H1 (cell line): Measurements from ENCODE around the gene MUC5B. TPM values are rescaled to one million over a fixed set of nuclear protein-coding genes. Genes with fewer than 3 reads are reported as not detected.

ENCODE experiments used
- CTCF ChIA-PET: fragments of 300-600 bp; sonication (Branson Sonifier 250); formaldehyde crosslinking; loops from one replicate; lab custom pipeline; 2021; ENCODE audit not compliant: partially characterized antibody; lab: Charles Lee
- POLR2A ChIA-PET: fragments of 300-600 bp; sonication (Branson Sonifier 250); formaldehyde crosslinking; loops from one replicate; lab custom pipeline; 2021; ENCODE audit warnings: inconsistent platforms; ENCODE audit not compliant: partially characterized antibody; lab: Charles Lee
- DNase-seq, 2 experiments: peaks; one replicate each; pipeline versions ENCODE4 v3.0.0 to v3.0.0-alpha.2; 2010 to 2022; ENCODE audit warnings: low spot score in 2 of 2, low read depth in 1 of 2, mixed read lengths in 1 of 2
- FAIRE-seq: peaks from 2 replicates; lab custom pipeline; 2011; peaks lifted over from hg19 to GRCh38; lab: Jason Lieb, UNC
- H2AFZ ChIP-seq: 2 replicates; pipeline ENCODE4 v1.8.1; 2012; ENCODE audit warnings: low read length, inconsistent platforms
- H2AK5ac ChIP-seq: 2 replicates; pipeline ENCODE4 v1.6.1; 2013; ENCODE audit warnings: low read depth, low read length
- H2BK120ac ChIP-seq: replicated peaks from 2 replicates; pipeline ENCODE3; 2013; ENCODE audit warnings: low read depth, low read length, inconsistent platforms
- H2BK12ac ChIP-seq: 2 replicates; pipeline ENCODE4 v1.6.1; 2013; ENCODE audit warnings: low read depth, low read length
- H2BK15ac ChIP-seq: 2 replicates; pipeline ENCODE4 v1.6.1; 2013; ENCODE audit warnings: low read length
- H2BK20ac ChIP-seq: 2 replicates; pipeline ENCODE4 v1.6.1; 2013; ENCODE audit warnings: low read length
- H2BK5ac ChIP-seq: 2 replicates; pipeline ENCODE4 v1.6.1; 2013; ENCODE audit warnings: low read depth, low read length
- H3K14ac ChIP-seq: 2 replicates; pipeline ENCODE4 v1.6.1; 2013; ENCODE audit warnings: inconsistent platforms; ENCODE audit not compliant: insufficient read length
- H3K18ac ChIP-seq: 2 replicates; pipeline ENCODE4 v1.6.1; 2013; ENCODE audit warnings: low read length; ENCODE audit errors: extremely low read depth
- H3K23ac ChIP-seq: 2 replicates; pipeline ENCODE4 v1.6.1; 2013; ENCODE audit warnings: inconsistent platforms; ENCODE audit not compliant: insufficient read length
- H3K23me2 ChIP-seq: 2 replicates; pipeline ENCODE4 v1.6.1; 2013; ENCODE audit warnings: low read depth, low read length
- H3K27ac ChIP-seq: 2 replicates; pipeline ENCODE4 v1.6.1; 2011; ENCODE audit warnings: low read depth, low read length, inconsistent platforms
- H3K27me3 ChIP-seq, 4 experiments: replicated peaks in 1 of 4; 1 replicate in 1 of 4; 2 replicates in 3 of 4; pipeline versions ENCODE4 v1.6.1 to v1.8.1; 2011 to 2013; ENCODE audit warnings: low read length in 3 of 4, mild to moderate bottlenecking in 3 of 4, inconsistent platforms in 2 of 4, mixed read lengths in 2 of 4, moderate library complexity in 1 of 4; ENCODE audit not compliant: control insufficient read depth in 3 of 4, insufficient read depth in 3 of 4; ENCODE audit errors: extremely low read depth in 1 of 4
- H3K36me3 ChIP-seq, 4 experiments: 2 replicates each; pipeline versions ENCODE4 v1.6.1 to v1.8.1; 2011 to 2013; ENCODE audit warnings: mild to moderate bottlenecking in 4 of 4, low read length in 3 of 4, moderate library complexity in 2 of 4, control low read depth in 1 of 4, inconsistent platforms in 1 of 4; ENCODE audit not compliant: insufficient read depth in 4 of 4, control insufficient read depth in 2 of 4
- H3K4ac ChIP-seq: replicated peaks from 2 replicates; pipeline ENCODE3; 2013; ENCODE audit warnings: low read length, low read depth, mixed read lengths, inconsistent platforms; ENCODE audit not compliant: insufficient read length
- H3K4me1 ChIP-seq, 4 experiments: replicated peaks in 1 of 4; 1 replicate in 1 of 4; 2 replicates in 3 of 4; pipeline versions ENCODE4 v1.6.1 to v1.8.1; 2011 to 2013; ENCODE audit warnings: low read length in 3 of 4, inconsistent platforms in 2 of 4, mixed read lengths in 1 of 4; ENCODE audit not compliant: insufficient read depth in 4 of 4, control insufficient read depth in 3 of 4
- H3K4me2 ChIP-seq, 2 experiments: 2 replicates each; pipeline versions ENCODE4 v1.6.1 to v1.8.1; 2011 to 2013; ENCODE audit warnings: low read depth in 2 of 2, low read length in 2 of 2, control low read depth in 1 of 2, inconsistent platforms in 1 of 2, mild to moderate bottlenecking in 1 of 2; ENCODE audit not compliant: insufficient read depth in 1 of 2
- H3K4me3 ChIP-seq, 4 experiments: fragments of 200-600, 300-600 bp in 1 of 4; sonication (generic), shearing (Covaris generic), sonication (Bioruptor Twin) in 1 of 4; 2 replicates each; pipeline versions ENCODE4 v1.5.1 to v1.8.1; 2011 to 2016; ENCODE audit warnings: low read length in 4 of 4, low read depth in 3 of 4, control low read depth in 2 of 4, inconsistent platforms in 2 of 4, mild to moderate bottlenecking in 2 of 4, mixed read lengths in 1 of 4, moderate library complexity in 1 of 4; ENCODE audit not compliant: insufficient read depth in 2 of 4; ENCODE audit errors: extremely low read depth in 1 of 4
- H3K56ac ChIP-seq: replicated peaks from 2 replicates; pipeline ENCODE3; 2013; ENCODE audit warnings: low read depth, mild to moderate bottlenecking, mixed read lengths, low read length, inconsistent platforms; ENCODE audit not compliant: insufficient read length
- H3K79me1 ChIP-seq: 2 replicates; pipeline ENCODE4 v1.6.1; 2013; ENCODE audit warnings: low read depth, low read length, control low read depth
- H3K79me2 ChIP-seq, 2 experiments: 2 replicates each; pipeline versions ENCODE4 v1.6.1 to v1.8.1; 2012 to 2013; ENCODE audit warnings: low read length in 2 of 2, mild to moderate bottlenecking in 2 of 2, inconsistent platforms in 1 of 2; ENCODE audit not compliant: insufficient read depth in 2 of 2, control insufficient read depth in 1 of 2
- H3K9ac ChIP-seq, 4 experiments: replicated peaks in 1 of 4; 1 replicate in 1 of 4; 2 replicates in 3 of 4; pipeline versions ENCODE4 v1.6.1 to v1.8.1; 2011 to 2013; ENCODE audit warnings: low read depth in 3 of 4, low read length in 3 of 4, control low read depth in 2 of 4, mild to moderate bottlenecking in 2 of 4, moderate library complexity in 2 of 4, inconsistent platforms in 1 of 4; ENCODE audit errors: extremely low read depth in 1 of 4
- H3K9me3 ChIP-seq, 2 experiments: 2 replicates each; pipeline versions ENCODE4 v1.6.1 to v1.8.1; 2012 to 2013; ENCODE audit warnings: mild to moderate bottlenecking in 2 of 2, moderate library complexity in 2 of 2, control low read depth in 1 of 2, inconsistent platforms in 1 of 2, low read depth in 1 of 2, low read length in 1 of 2, mixed read lengths in 1 of 2; ENCODE audit not compliant: insufficient read depth in 2 of 2
- H4K20me1 ChIP-seq, 2 experiments: replicated peaks in 1 of 2; 2 replicates each; pipeline versions ENCODE3 to v1.8.1; 2011 to 2013; ENCODE audit warnings: inconsistent platforms in 2 of 2, low read length in 2 of 2, mild to moderate bottlenecking in 1 of 2; ENCODE audit not compliant: insufficient read depth in 2 of 2, control insufficient read depth in 1 of 2
- H4K5ac ChIP-seq: 2 replicates; pipeline ENCODE4 v1.6.1; 2013; ENCODE audit warnings: low read length, low read depth, mixed read lengths, inconsistent platforms; ENCODE audit not compliant: insufficient read length
- H4K8ac ChIP-seq: 2 replicates; pipeline ENCODE4 v1.8.0; 2013; ENCODE audit warnings: mild to moderate bottlenecking, moderate library complexity, low read length, inconsistent platforms; ENCODE audit not compliant: insufficient read depth; ENCODE audit errors: extremely low read depth
- H4K91ac ChIP-seq: replicated peaks from 2 replicates; pipeline ENCODE3; 2013; ENCODE audit warnings: low read length, mixed read lengths, inconsistent platforms; ENCODE audit not compliant: insufficient read length
- ATF2 ChIP-seq: IDR thresholded peaks from 2 replicates; pipeline ENCODE4 v1.6.1; 2012; ENCODE audit warnings: low read length, inconsistent platforms
- CHD1 ChIP-seq: IDR thresholded peaks from 2 replicates; pipeline ENCODE4 v1.6.1; 2012; ENCODE audit warnings: low read depth, low read length, improper control_type of control experiment
- CTCF ChIP-seq, 3 experiments: IDR thresholded peaks; 1 replicate in 2 of 3; 2 replicates in 1 of 3; pipeline versions ENCODE4 v1.5.1 to v1.6.1; 2011; ENCODE audit warnings: low read length in 3 of 3, mild to moderate bottlenecking in 3 of 3, inconsistent platforms in 2 of 3, low read depth in 1 of 3, moderate library complexity in 1 of 3; ENCODE audit not compliant: insufficient read depth in 1 of 3; ENCODE audit errors: control extremely low read depth in 1 of 3
- GABPA ChIP-seq: IDR thresholded peaks from 2 replicates; pipeline ENCODE4 v1.6.1; 2011; ENCODE audit warnings: mild to moderate bottlenecking, low read length, moderate library complexity, borderline replicate concordance; ENCODE audit not compliant: insufficient read depth
- KDM5A ChIP-seq: fragments of 200-600 bp; IDR thresholded peaks from 2 replicates; pipeline ENCODE4 v1.7.1; 2012; ENCODE audit warnings: mild to moderate bottlenecking, low read length, inconsistent platforms, mixed read lengths
- RAD21 ChIP-seq, 2 experiments: IDR thresholded peaks in 1 of 2; conservative IDR thresholded peaks in 1 of 2; 2 replicates each; pipeline ENCODE4 v1.6.1; 2011; ENCODE audit warnings: low read depth in 2 of 2, low read length in 2 of 2, improper control_type of control experiment in 1 of 2, inconsistent platforms in 1 of 2, mild to moderate bottlenecking in 1 of 2, moderate library complexity in 1 of 2
- WGBS, 2 experiments: shearing (Covaris generic) in 1 of 2; methylation state at CpG; one replicate each; pipeline versions ENCODE4 v1.1.6 to v1.1.7; 2013 to 2015; ENCODE audit warnings: low lambda C conversion rate in 2 of 2, mixed read lengths in 2 of 2, inconsistent platforms in 1 of 2, low coverage in 1 of 2, missing lambda C conversion rate in 1 of 2; ENCODE audit not compliant: insufficient replicate concordance in 2 of 2, insufficient coverage in 1 of 2, insufficient read length in 1 of 2; ENCODE audit errors: extremely low coverage in 1 of 2, missing lambda C conversion rate in 1 of 2; 5-methylcytosine and 5-hydroxymethylcytosine counted together
- polyA plus RNA-seq, 7 experiments: library from polyadenylated mRNA; depleted of rRNA in 3 of 7; stranded (reverse) in 5 of 7; unstranded in 2 of 7; fragments of >200 nt in 5 of 7; fragments of 200-250 nt in 2 of 7; gene quantifications; 1 replicate in 5 of 7; 2 replicates in 1 of 7; 4 replicates in 1 of 7; pipeline versions ENCODE4 v1.2.1 to v1.2.3, GENCODE V29; 2011 to 2013; ENCODE audit warnings: missing spikeins in 2 of 7, mixed read lengths in 2 of 7
- total RNA-seq: library from RNA; stranded (reverse); fragmentation: NEBNext Ultra II Directional; extraction: Animal tissue kit (Norgen Biotek cat#: 25700); gene quantifications from 2 replicates; pipeline ENCODE4 v1.2.1, GENCODE V29; 2021

MUC5B gene
- total and polyA plus RNA-seq, 2 of the 8 experiments (the other 6 are each of a cell fraction or from before 2014, with no cell fraction given), result 0.02 to 0.03 TPM

GRCh38 chr11:1197886-1198560 lies 24.8 kb upstream of the MUC5B start:
- DNase-seq, result no peak

More at GRCh38 chr11:1197886-1198560, 24.8 kb upstream of the MUC5B start:
- POLR2A ChIA-PET, result no interaction called here
- no peak overlapping the region for H3K4me3 ChIP-seq
- no peaks in the 10 kb centered on the region for H3K79me2 ChIP-seq
- no peak overlapping the region for H3K23ac ChIP-seq
- CTCF ChIA-PET, result no interaction called here
- H3K23me2 ChIP-seq, result no peaks in the 10 kb centered on the region; the same call in 1 of the 2 replicates
- no peak overlapping the region for H2BK12ac ChIP-seq
- no peak overlapping the region for H3K18ac ChIP-seq
- H4K5ac ChIP-seq, result no peak overlapping the region
- H3K4me1 ChIP-seq, result no peaks in the 10 kb centered on the region
- no peak overlapping the region for H2BK5ac ChIP-seq
- H2AK5ac ChIP-seq, result no peak overlapping the region
- H2BK120ac ChIP-seq, result no peak overlapping the region
- no peak overlapping the region for H3K4ac ChIP-seq
- H3K56ac ChIP-seq, result no peak overlapping the region
- H3K27ac ChIP-seq, result no peak overlapping the region
- H4K8ac ChIP-seq, result no peak overlapping the region; the same call in 1 of the 2 replicates
- WGBS, 2 experiments, result 82% methylated on average over 23 of the region's 33 CpGs; no CpG with 5 or more reads in 1 of the 2 experiments
- no peaks in the 10 kb centered on the region for H3K79me1 ChIP-seq
- H2BK20ac ChIP-seq, result no peak overlapping the region
- peaks cover 0 to 2% (median 0%) of the 10 kb centered on the region in 4 experiments; a peak in 1 of 7 replicates for H3K27me3 ChIP-seq
- H3K14ac ChIP-seq, result no peak overlapping the region
- H3K4me2 ChIP-seq, result no peak overlapping the region
- no peak overlapping the region for H4K91ac ChIP-seq
- no peak overlapping the region for H3K9ac ChIP-seq
- no peak for FAIRE-seq
- no peaks in the 10 kb centered on the region for H3K36me3 ChIP-seq
- peaks cover 0 to 20% of the 10 kb centered on the region in 2 experiments; a peak in 2 of 4 replicates for H3K9me3 ChIP-seq
- H2AFZ ChIP-seq, result no peak overlapping the region
- no peak overlapping the region for H2BK15ac ChIP-seq
- TF ChIP-seq CTCF (IDR thresholded peaks at IDR 0.05; ENCODE audit: control extremely low read depth in 1 of 3, insufficient read depth in 1 of 3, low read depth in 1 of 3, low read length in 3 of 3) (peak in 1 of 3 experiments; percentile 29; a peak in 1 of 4 replicates), KDM5A (no peak), GABPA (peak; percentile 70; the same call in 1 of the 2 replicates), CHD1 (no peak), ATF2 (no peak), RAD21 (IDR thresholded peaks at IDR 0.05 in 1 of 2, conservative IDR thresholded peaks at IDR 0.05 in 1 of 2; ENCODE audit: low read depth in 2 of 2, low read length in 2 of 2) (peak in 1 of 2 experiments; percentile 27; a peak in 1 of 4 replicates)
- TF ChIP-seq, all 59 proteins: peak for 3
- H4K20me1 ChIP-seq, result no peaks in the 10 kb centered on the region
